A673 (cell line): ENCODE data around the gene CREB1.

Experiments used
- EZH2 ChIP-seq: fragments of 200-600 bp; sonication (generic); IDR thresholded peaks from 2 replicates; pipeline ENCODE4 v1.6.1; 2017; ENCODE audit warnings: borderline replicate concordance, low read depth, mild to moderate bottlenecking, mixed read lengths, antibody characterized with exemption, low read length; ENCODE audit not compliant: poor library complexity, severe bottlenecking
- TF ChIP-seq, protein P1 (sequence below): fragments of 300-800, 200-600 bp; sonication (generic); conservative IDR thresholded peaks from 2 replicates; pipeline ENCODE4 v1.5.1; 2017; ENCODE audit warnings: low read depth, mild to moderate bottlenecking, antibody characterized with exemption, low read length, moderate library complexity, mixed read lengths

DNA sequence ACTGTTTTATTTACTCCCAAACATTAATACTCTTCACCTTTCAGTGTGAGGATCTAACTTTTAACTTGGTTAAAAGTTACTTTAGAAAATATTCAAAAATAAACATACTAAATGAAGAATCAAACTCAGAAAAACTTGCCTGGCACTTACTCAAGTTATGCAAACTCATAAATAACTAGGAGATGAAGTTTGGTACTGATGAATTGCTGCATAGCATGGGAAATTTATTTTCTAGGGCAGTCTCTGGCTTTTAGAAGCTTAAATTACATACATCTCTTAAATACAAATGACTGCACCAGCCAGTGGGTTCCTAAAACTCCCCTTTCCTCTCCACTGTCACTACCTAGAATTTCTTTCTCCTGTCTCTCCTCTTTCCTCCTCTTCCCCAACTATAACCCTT is 46.7 kb upstream of the CREB1 start:
- TF ChIP-seq, protein P1, sequence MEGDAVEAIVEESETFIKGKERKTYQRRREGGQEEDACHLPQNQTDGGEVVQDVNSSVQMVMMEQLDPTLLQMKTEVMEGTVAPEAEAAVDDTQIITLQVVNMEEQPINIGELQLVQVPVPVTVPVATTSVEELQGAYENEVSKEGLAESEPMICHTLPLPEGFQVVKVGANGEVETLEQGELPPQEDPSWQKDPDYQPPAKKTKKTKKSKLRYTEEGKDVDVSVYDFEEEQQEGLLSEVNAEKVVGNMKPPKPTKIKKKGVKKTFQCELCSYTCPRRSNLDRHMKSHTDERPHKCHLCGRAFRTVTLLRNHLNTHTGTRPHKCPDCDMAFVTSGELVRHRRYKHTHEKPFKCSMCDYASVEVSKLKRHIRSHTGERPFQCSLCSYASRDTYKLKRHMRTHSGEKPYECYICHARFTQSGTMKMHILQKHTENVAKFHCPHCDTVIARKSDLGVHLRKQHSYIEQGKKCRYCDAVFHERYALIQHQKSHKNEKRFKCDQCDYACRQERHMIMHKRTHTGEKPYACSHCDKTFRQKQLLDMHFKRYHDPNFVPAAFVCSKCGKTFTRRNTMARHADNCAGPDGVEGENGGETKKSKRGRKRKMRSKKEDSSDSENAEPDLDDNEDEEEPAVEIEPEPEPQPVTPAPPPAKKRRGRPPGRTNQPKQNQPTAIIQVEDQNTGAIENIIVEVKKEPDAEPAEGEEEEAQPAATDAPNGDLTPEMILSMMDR = no peak
- no peak for TF ChIP-seq EZH2
